OCI-LY7 (cell line): Measurements from ENCODE around the gene PDCD1. TPM values are rescaled to one million over a fixed set of nuclear protein-coding genes. Genes with fewer than 3 reads are reported as not detected.

Source experiments
- BruUV-seq: library from RNA; stranded (reverse); fragments of 400-500 nt; replicated peaks from 2 replicates; lab custom pipeline; 2021; lab: Mats Ljungman, UMichigan
- CTCF ChIA-PET: fragments of 300-600 bp; sonication (Branson Sonifier 250); formaldehyde crosslinking; loops from one replicate; lab custom pipeline; 2022; ENCODE audit warnings: antibody characterized with exemption; ENCODE audit not compliant: unreplicated experiment; lab: Charles Lee
- POLR2A ChIA-PET: fragments of 300-600 bp; sonication (Branson Sonifier 250); formaldehyde crosslinking; loops from one replicate; lab custom pipeline; 2022; ENCODE audit warnings: antibody characterized with exemption; lab: Charles Lee
- DNase-seq: peaks from one replicate; pipeline ENCODE4 v3.0.0-alpha.2; 2015; ENCODE audit warnings: low spot score
- H2AFZ ChIP-seq: fragments of 200-600 bp; sonication (generic), shearing (Covaris generic); 2 replicates; pipeline ENCODE4 v1.6.1; 2014; ENCODE audit warnings: mild to moderate bottlenecking, antibody characterized with exemption, low read length, moderate library complexity
- H3K27ac ChIP-seq: fragments of 200-600 bp; sonication (generic); 2 replicates; pipeline ENCODE4 v1.5.1; 2014; ENCODE audit warnings: mixed run types, low read depth, mild to moderate bottlenecking, moderate library complexity, low read length, inconsistent platforms; ENCODE audit not compliant: poor library complexity, severe bottlenecking
- H3K36me3 ChIP-seq: fragments of 200-600 bp; sonication (generic); 2 replicates; pipeline ENCODE4 v1.6.1; 2014; ENCODE audit warnings: mild to moderate bottlenecking, antibody characterized with exemption, low read length, moderate library complexity, mixed read lengths; ENCODE audit not compliant: insufficient read depth
- H3K4me1 ChIP-seq: fragments of 200-600 bp; sonication (generic); 2 replicates; pipeline ENCODE4 v1.5.1; 2014; ENCODE audit warnings: mild to moderate bottlenecking, low read length; ENCODE audit not compliant: insufficient read depth, poor library complexity, severe bottlenecking
- H3K4me2 ChIP-seq: fragments of 200-600 bp; sonication (generic); 2 replicates; pipeline ENCODE4 v1.6.1; 2014; ENCODE audit warnings: mild to moderate bottlenecking, low read length
- H3K4me3 ChIP-seq: fragments of 200-600 bp; sonication (generic); 2 replicates; pipeline ENCODE4 v1.5.1; 2014; ENCODE audit warnings: mild to moderate bottlenecking, low read depth, low read length; ENCODE audit not compliant: poor library complexity, severe bottlenecking
- H3K79me2 ChIP-seq: fragments of 200-600 bp; sonication (generic); 2 replicates; pipeline ENCODE4 v1.6.1; 2016; ENCODE audit warnings: low read depth, mild to moderate bottlenecking, low read length, moderate library complexity, mixed read lengths; ENCODE audit not compliant: insufficient read depth
- H3K9me2 ChIP-seq: fragments of 200-600 bp; sonication (generic); 2 replicates; pipeline ENCODE4 v1.6.1; 2016; ENCODE audit warnings: mild to moderate bottlenecking, low read length, mixed read lengths; ENCODE audit not compliant: insufficient read depth
- H3K9me3 ChIP-seq: fragments of 200-600 bp; sonication (generic); 2 replicates; pipeline ENCODE4 v1.6.1; 2014; ENCODE audit warnings: mild to moderate bottlenecking, mixed run types, low read length, mixed read lengths
- H4K20me1 ChIP-seq: fragments of 200-600 bp; sonication (generic); 2 replicates; pipeline ENCODE4 v1.6.1; 2014; ENCODE audit warnings: mild to moderate bottlenecking, antibody characterized with exemption, low read length, moderate library complexity, mixed read lengths; ENCODE audit not compliant: insufficient read depth
- CTCF ChIP-seq: fragments of 200-600 bp; sonication (generic); conservative IDR thresholded peaks from 2 replicates; pipeline ENCODE4 v1.5.1; 2014; ENCODE audit warnings: mild to moderate bottlenecking, antibody characterized with exemption, low read length, moderate library complexity, mixed read lengths
- EZH2phosphoT487 ChIP-seq: fragments of 200-600 bp; sonication (generic); IDR thresholded peaks from 2 replicates; pipeline ENCODE4 v1.6.1; 2018; ENCODE audit warnings: low read depth, borderline replicate concordance, mild to moderate bottlenecking, mixed run types, antibody characterized with exemption, low read length, moderate library complexity, mixed read lengths
- intact Hi-C: fragments of 100-400 bp; cut with micrococcal nuclease; formaldehyde crosslinking; loops from one replicate; pipeline ENCODE4 v1.10.0; 2022; ENCODE audit not compliant: unreplicated experiment
- total RNA-seq, 2 experiments: library from RNA; depleted of rRNA in 1 of 2; stranded (reverse); fragments of >200 nt in 1 of 2; shearing (Covaris generic) in 1 of 2; gene quantifications; 2 replicates each; pipeline ENCODE4 v1.2.3, GENCODE V29; 2014 to 2022

The PDCD1 gene
- total RNA-seq, 2 experiments from 2014 or later: not detected

DNA sequence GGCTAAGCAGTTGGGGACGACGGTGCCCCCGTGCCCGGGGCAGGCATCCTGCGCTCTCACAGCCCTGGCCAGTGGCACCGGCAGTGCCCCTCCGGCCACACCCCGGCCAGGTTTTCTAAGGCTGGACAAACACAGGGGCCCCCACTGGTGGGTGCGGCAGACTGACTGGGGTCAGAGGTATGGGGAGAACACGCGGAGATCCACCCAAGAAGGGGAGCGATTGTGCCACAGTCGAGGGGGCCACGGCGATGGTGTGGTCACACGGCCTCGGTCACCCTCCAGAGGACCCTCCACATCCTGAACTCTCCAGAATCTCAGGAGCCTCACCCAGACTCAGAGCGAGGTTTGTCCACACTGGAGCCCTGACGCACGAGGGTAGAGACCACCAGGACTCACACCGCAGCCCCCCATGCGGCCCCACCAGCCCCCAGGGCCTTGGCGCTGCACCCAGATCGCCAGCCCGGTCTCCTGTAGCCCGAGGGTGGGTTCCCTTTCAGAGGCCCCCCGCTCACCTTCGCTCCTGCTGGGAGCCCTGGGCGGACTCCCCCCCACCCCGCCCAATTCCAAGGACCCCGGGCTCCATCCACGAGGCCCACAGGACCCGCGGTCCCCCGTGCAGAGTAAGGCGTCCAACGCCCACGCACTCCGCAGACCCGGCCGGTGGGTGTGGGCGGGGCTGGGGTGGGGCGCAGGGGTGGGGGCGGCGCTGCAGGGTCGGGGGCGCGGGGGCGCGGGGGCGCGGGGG, 15.2 kb downstream of the PDCD1 start:
- H3K27ac ChIP-seq: no peak overlapping the region
- DNase-seq: no peak
- no peaks in the 10 kb centered on the region for H3K9me2 ChIP-seq
- CTCF ChIA-PET: no interaction called here
- no peak overlapping the region for H3K4me3 ChIP-seq
- no peaks in the 10 kb centered on the region for H3K36me3 ChIP-seq
- H3K9me3 ChIP-seq: no peaks in the 10 kb centered on the region
- no peak overlapping the region for H3K4me2 ChIP-seq
- no peak for TF ChIP-seq EZH2phosphoT487
- TF ChIP-seq CTCF: no peak
- H3K4me1 ChIP-seq: no peaks in the 10 kb centered on the region
- H4K20me1 ChIP-seq: no peaks in the 10 kb centered on the region
- POLR2A ChIA-PET: no interaction called here
- H2AFZ ChIP-seq: no peak overlapping the region
- intact Hi-C loops: no loop called here
- no peaks in the 10 kb centered on the region for H3K79me2 ChIP-seq
- no TSS peak for BruUV-seq

GRCh38 chr2:241842620-241843211, 16.0 kb downstream of the PDCD1 start:
- H3K27ac ChIP-seq: no peak overlapping the region
- ChIA-PET POLR2A (no interaction called here), CTCF (no interaction called here)
- H3K36me3 ChIP-seq: no peaks in the 10 kb centered on the region
- H3K4me1 ChIP-seq: no peaks in the 10 kb centered on the region
- H3K9me3 ChIP-seq: no peaks in the 10 kb centered on the region
- intact Hi-C loops: no loop called here
- DNase-seq: no peak
- no peak for TF ChIP-seq EZH2phosphoT487
- TF ChIP-seq CTCF: no peak
- H3K4me3 ChIP-seq: no peak overlapping the region
- no peaks in the 10 kb centered on the region for H3K79me2 ChIP-seq
- no TSS peak for BruUV-seq
- no peaks in the 10 kb centered on the region for H4K20me1 ChIP-seq
- H2AFZ ChIP-seq: no peak overlapping the region
- no peak overlapping the region for H3K4me2 ChIP-seq
- H3K9me2 ChIP-seq: no peaks in the 10 kb centered on the region

GRCh38 chr2:241842067-241842415, 16.7 kb downstream of the PDCD1 start:
- no peaks in the 10 kb centered on the region for H3K36me3 ChIP-seq
- intact Hi-C loops: no loop called here
- no peak overlapping the region for H3K4me2 ChIP-seq
- H3K4me1 ChIP-seq: no peaks in the 10 kb centered on the region
- no peak overlapping the region for H3K27ac ChIP-seq
- TF ChIP-seq EZH2phosphoT487 (no peak), CTCF (no peak)
- no peak overlapping the region for H3K4me3 ChIP-seq
- no peak overlapping the region for H2AFZ ChIP-seq
- no peaks in the 10 kb centered on the region for H3K9me2 ChIP-seq
- no peaks in the 10 kb centered on the region for H3K79me2 ChIP-seq
- H3K9me3 ChIP-seq: no peaks in the 10 kb centered on the region
- no peaks in the 10 kb centered on the region for H4K20me1 ChIP-seq
- no peak for DNase-seq
- CTCF ChIA-PET: interaction anchor here (0.6 kb wide), 1 partner anchor 9 kb away, joined by 3 read pairs; no protein-coding TSS in a partner anchor
- POLR2A ChIA-PET: no interaction called here
- no TSS peak for BruUV-seq
